ENCODE measurements around the gene PRAMEF14. TPM values are rescaled to one million over a fixed set of nuclear protein-coding genes. Genes with fewer than 3 reads are reported as not detected.
"Not testable (repeated sequence)": the region's sequence is repeated elsewhere in the genome, so short reads cannot be mapped to it uniquely, and the experiment has no call there.

The PRAMEF14 gene, protein sequence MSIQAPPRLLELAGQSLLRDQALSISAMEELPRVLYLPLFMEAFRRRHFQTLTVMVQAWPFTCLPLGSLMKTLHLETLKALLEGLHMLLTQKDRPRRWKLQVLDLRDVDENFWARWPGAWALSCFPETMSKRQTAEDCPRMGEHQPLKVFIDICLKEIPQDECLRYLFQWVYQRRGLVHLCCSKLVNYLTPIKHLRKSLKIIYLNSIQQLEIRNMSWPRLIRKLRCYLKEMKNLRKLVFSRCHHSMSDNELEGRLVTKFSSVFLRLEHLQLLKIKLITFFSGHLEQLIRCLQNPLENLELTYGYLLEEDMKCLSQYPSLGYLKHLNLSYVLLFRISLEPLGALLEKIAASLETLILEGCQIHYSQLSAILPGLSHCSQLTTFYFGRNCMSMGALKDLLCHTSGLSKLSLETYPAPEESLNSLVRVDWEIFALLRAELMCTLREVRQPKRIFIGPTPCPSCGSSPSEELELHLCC
- total RNA-seq (not detected), polyA plus RNA-seq (ENCODE audit: insufficient read depth, low read depth, low replicate concordance) (not detected)
- long read RNA-seq, donor 1, result 0 reads
- long read RNA-seq, donor 2, result 0 reads
- long read RNA-seq, donor 3, result 0 reads
- long read RNA-seq, donor 4, result 0 reads
- long read RNA-seq, donor 5, result 0 reads
- long read RNA-seq, donor 6, result 0 reads
- long read RNA-seq, donor 7, result 0 reads
- long read RNA-seq, donor 8, result 0 reads
- long read RNA-seq, donor 9, result 0 reads
- long read RNA-seq, donor 10, result 0 reads

DNA sequence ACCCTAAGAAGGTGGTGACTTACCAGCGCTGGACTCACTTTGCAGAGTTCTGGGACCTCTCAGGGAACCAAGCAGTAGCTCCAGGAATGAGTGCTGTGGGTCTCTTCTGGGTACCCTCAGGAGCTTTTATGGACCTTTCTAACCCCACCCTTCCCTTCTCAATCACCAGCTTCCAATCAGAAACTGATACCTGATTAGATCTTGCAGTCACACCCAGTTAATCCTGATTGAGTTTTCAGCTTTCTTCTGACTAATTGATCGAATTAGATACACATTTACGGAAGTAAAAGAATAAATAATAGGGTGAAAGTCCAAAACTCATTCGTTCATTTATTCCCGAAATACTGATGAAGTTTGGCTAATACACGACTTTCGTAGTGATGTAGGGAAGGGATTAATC, at the start of gene PRAMEF14:
Gene PRAMEF14 (minus strand): TSS at position 101 of the 400 bp plus-strand sequence. CDS start 1,820 bp downstream, outside the sequence.
- H3K9me3 ChIP-seq (ENCODE audit: control insufficient read depth in 2 of 3, insufficient read depth in 1 of 3, low read length in 3 of 3); FAIRE-seq; H3K9ac ChIP-seq (ENCODE audit: low read length in 3 of 3); intact Hi-C loops (cut with DNase I); DNase-seq; H3K36me3 ChIP-seq (ENCODE audit: control insufficient read depth in 2 of 3, insufficient read depth in 3 of 3, low read length in 3 of 3); H3K4me3 ChIP-seq (ENCODE audit: low read length in 3 of 3); H3K27ac ChIP-seq (ENCODE audit: low read depth in 2 of 2, low read length in 2 of 2); H3K4me1 ChIP-seq (ENCODE audit: control insufficient read depth in 2 of 3, insufficient read depth in 2 of 3, low read depth in 1 of 3, low read length in 3 of 3); H3K27me3 ChIP-seq (ENCODE audit: control insufficient read depth, insufficient read depth, low read length): not testable (repeated sequence)

DNA sequence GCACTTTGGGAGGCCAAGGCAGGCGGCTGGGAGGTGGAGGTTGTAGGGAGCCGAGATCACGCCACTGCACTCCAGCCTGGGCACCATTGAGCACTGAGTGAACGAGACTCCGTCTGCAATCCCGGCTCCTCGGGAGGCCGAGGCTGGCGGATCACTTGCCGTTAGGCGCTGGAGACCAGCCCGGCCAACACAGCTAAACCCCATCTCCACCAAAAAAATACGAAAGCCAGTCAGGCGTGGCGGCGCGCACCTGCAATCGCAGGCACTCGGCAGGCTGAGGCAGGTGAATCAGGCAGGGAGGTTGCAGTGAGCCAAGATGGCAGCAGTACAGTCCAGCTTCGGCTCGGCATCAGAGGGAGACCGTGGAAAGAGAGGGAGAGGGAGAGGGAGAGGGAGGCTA, 48.4 kb upstream of the PRAMEF14 start:
- H3K4me3 ChIP-seq (ENCODE audit: low read length in 3 of 3); H3K4me1 ChIP-seq (ENCODE audit: control insufficient read depth in 2 of 3, insufficient read depth in 2 of 3, low read depth in 1 of 3, low read length in 3 of 3); DNase-seq; intact Hi-C loops (cut with DNase I); H3K9me3 ChIP-seq (ENCODE audit: control insufficient read depth in 2 of 3, insufficient read depth in 1 of 3, low read length in 3 of 3); H3K36me3 ChIP-seq (ENCODE audit: control insufficient read depth in 2 of 3, insufficient read depth in 3 of 3, low read length in 3 of 3); H3K9ac ChIP-seq (ENCODE audit: low read length in 3 of 3); FAIRE-seq; H3K27ac ChIP-seq (ENCODE audit: low read depth in 2 of 2, low read length in 2 of 2); H3K27me3 ChIP-seq (ENCODE audit: control insufficient read depth, insufficient read depth, low read length): not testable (repeated sequence)

DNA sequence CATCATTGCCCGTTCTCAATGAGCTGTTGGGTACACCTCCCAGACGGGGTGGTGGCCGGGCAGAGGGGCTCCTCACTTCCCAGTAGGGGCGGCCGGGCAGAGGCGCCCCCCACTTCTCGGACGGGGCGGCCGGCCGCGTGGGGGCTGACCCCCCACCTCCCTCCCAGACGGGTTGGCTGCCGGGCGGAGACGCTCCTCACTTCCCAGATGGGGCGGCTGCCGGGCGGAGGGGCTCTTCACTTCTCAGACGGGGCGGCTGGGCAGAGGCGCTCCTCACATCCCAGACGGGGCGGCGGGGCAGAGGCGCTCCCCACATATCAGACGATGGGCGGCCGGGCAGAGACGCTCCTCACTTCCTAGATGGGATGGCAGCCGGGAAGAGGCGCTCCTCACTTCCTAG, 47.8 kb upstream of the PRAMEF14 start:
- FAIRE-seq; H3K9ac ChIP-seq (ENCODE audit: low read length in 3 of 3); intact Hi-C loops (cut with DNase I): not testable (repeated sequence)

DNA sequence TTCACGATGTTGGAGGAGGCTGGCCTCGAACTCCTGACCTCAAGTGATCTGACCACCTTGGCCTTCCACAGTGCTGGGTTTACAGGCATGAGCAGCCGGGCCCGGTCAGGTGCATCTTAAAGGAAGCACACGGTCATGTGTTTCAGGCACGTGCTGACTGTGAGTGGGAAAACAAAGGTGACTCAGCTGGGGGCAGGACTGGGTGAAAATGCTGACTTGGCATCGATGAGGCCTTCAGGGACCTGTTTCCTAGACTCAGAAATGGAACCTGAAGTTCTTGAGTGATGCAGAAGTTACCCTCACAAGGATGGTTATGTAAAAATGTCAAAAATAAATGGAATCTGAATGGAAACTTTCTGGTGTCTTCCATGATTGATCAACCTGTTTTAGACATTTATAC, 46.1 kb upstream of the PRAMEF14 start:
- H3K4me1 ChIP-seq (ENCODE audit: control insufficient read depth in 2 of 3, insufficient read depth in 2 of 3, low read depth in 1 of 3, low read length in 3 of 3); H3K36me3 ChIP-seq (ENCODE audit: control insufficient read depth in 2 of 3, insufficient read depth in 3 of 3, low read length in 3 of 3); H3K9ac ChIP-seq (ENCODE audit: low read length in 3 of 3); H3K9me3 ChIP-seq (ENCODE audit: control insufficient read depth in 2 of 3, insufficient read depth in 1 of 3, low read length in 3 of 3); intact Hi-C loops (cut with DNase I); DNase-seq; H3K27me3 ChIP-seq (ENCODE audit: control insufficient read depth, insufficient read depth, low read length); H3K27ac ChIP-seq (ENCODE audit: low read depth in 2 of 2, low read length in 2 of 2); H3K4me3 ChIP-seq (ENCODE audit: low read length in 3 of 3); FAIRE-seq: not testable (repeated sequence)

More for the DNA sequence above, 47.8 kb upstream of the PRAMEF14 start:
- DNase-seq; H3K36me3 ChIP-seq (ENCODE audit: control insufficient read depth in 2 of 3, insufficient read depth in 3 of 3, low read length in 3 of 3); H3K27ac ChIP-seq (ENCODE audit: low read depth in 2 of 2, low read length in 2 of 2); H3K4me3 ChIP-seq (ENCODE audit: low read length in 3 of 3); H3K9me3 ChIP-seq (ENCODE audit: control insufficient read depth in 2 of 3, insufficient read depth in 1 of 3, low read length in 3 of 3); H3K27me3 ChIP-seq (ENCODE audit: control insufficient read depth, insufficient read depth, low read length); H3K4me1 ChIP-seq (ENCODE audit: control insufficient read depth in 2 of 3, insufficient read depth in 2 of 3, low read depth in 1 of 3, low read length in 3 of 3): not testable (repeated sequence)

DNA sequence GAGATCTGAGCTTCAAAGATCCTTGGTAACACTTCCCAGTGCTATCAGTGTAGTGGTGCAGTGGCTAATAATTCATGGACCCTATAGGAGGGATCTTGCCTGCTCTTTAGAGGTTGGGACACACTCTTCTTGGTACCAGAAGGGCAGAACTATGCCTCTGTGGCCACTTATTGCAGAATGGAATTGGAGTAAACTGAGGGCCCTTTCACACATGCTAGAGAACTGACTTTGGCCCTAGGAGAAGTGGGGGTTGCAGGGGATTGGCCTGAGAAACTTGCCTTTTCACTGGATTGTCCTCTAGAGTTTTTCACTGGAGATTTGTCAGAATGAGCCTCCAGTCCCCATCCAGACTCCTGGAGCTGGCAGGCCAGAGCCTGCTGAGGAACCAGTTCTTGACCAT, 42.4 kb upstream of the PRAMEF14 start, which contains the start of gene PRAMEF17:
Gene PRAMEF17 (plus strand): TSS at position 301 of the 400 bp plus-strand sequence. CDS start 26 bp downstream, at position 327.
- H3K4me1 ChIP-seq (ENCODE audit: control insufficient read depth in 2 of 3, insufficient read depth in 2 of 3, low read depth in 1 of 3, low read length in 3 of 3); H3K4me3 ChIP-seq (ENCODE audit: low read length in 3 of 3); intact Hi-C loops (cut with DNase I); H3K36me3 ChIP-seq (ENCODE audit: control insufficient read depth in 2 of 3, insufficient read depth in 3 of 3, low read length in 3 of 3); H3K27ac ChIP-seq (ENCODE audit: low read depth in 2 of 2, low read length in 2 of 2); H3K9me3 ChIP-seq (ENCODE audit: control insufficient read depth in 2 of 3, insufficient read depth in 1 of 3, low read length in 3 of 3); H3K9ac ChIP-seq (ENCODE audit: low read length in 3 of 3); DNase-seq; FAIRE-seq; H3K27me3 ChIP-seq (ENCODE audit: control insufficient read depth, insufficient read depth, low read length): not testable (repeated sequence)

DNA sequence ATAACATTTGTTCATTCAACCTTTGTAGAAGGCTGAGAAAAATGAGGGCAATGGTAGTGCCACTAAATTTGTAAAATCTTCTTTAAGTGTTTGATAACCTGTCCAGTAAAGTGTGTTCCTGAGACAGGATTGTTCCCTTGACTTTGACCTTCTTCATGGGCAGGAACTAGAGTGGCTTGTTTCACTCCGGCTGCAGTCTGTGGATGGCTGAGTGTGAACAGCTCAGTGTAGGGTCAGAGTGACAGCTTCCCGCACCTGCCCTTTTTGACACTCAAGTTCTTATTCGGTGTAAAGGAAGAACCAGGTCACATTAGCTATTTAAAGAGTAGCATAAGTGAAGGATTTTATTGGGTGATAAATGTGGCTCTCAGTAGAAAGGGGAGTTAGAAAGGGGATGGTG, 33.4 kb upstream of the PRAMEF14 start:
- H3K27ac ChIP-seq (ENCODE audit: low read depth in 2 of 2, low read length in 2 of 2); H3K4me1 ChIP-seq (ENCODE audit: control insufficient read depth in 2 of 3, insufficient read depth in 2 of 3, low read depth in 1 of 3, low read length in 3 of 3); H3K9me3 ChIP-seq (ENCODE audit: control insufficient read depth in 2 of 3, insufficient read depth in 1 of 3, low read length in 3 of 3); H3K4me3 ChIP-seq (ENCODE audit: low read length in 3 of 3); FAIRE-seq; DNase-seq; H3K9ac ChIP-seq (ENCODE audit: low read length in 3 of 3); H3K36me3 ChIP-seq (ENCODE audit: control insufficient read depth in 2 of 3, insufficient read depth in 3 of 3, low read length in 3 of 3); intact Hi-C loops (cut with DNase I); H3K27me3 ChIP-seq (ENCODE audit: control insufficient read depth, insufficient read depth, low read length): not testable (repeated sequence)

DNA sequence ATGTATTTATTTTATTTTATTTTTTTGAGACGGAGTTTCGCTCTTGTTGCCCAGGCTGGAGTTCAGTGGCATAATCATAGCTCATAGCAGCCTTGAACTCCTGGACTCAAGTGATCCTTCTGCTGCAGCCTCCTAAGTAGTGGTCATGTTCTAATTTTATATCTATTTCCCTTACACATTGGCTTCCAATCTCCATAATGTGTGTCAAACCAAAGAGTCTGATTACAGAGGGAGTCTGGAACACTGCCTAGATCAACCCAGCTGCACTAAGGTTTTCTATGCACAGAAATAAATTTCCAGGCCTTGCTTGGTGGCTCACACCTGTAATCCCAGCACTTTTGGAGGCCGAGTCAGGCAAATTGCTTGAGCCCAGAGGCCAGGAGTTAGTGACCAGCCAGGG, 32.0 kb upstream of the PRAMEF14 start:
- H3K27me3 ChIP-seq (ENCODE audit: control insufficient read depth, insufficient read depth, low read length); H3K9ac ChIP-seq (ENCODE audit: low read length in 3 of 3); H3K9me3 ChIP-seq (ENCODE audit: control insufficient read depth in 2 of 3, insufficient read depth in 1 of 3, low read length in 3 of 3); FAIRE-seq; intact Hi-C loops (cut with DNase I); H3K36me3 ChIP-seq (ENCODE audit: control insufficient read depth in 2 of 3, insufficient read depth in 3 of 3, low read length in 3 of 3); H3K4me3 ChIP-seq (ENCODE audit: low read length in 3 of 3); H3K4me1 ChIP-seq (ENCODE audit: control insufficient read depth in 2 of 3, insufficient read depth in 2 of 3, low read depth in 1 of 3, low read length in 3 of 3); H3K27ac ChIP-seq (ENCODE audit: low read depth in 2 of 2, low read length in 2 of 2): not testable (repeated sequence)
- DNase-seq, result peak in 1 of 5 donors; percentile 4

DNA sequence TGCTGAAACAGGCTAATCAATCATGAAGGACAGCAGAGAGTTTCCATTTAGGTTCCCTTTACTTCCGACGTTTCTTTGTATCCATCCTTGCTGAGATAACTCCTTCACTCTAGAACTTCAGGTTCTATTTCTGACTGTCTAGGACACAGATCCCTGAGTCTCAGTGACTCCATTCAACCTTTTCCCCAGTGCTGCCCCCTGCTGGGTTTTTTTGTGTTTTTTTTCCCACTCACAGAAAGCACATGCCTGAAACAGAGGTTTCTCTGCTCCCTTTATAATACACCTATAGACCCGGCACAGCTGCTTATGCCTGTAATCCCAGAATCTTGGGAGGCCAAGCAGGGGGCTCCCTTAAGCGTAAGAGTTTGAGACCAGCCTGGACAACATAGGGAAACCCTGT, 21.6 kb upstream of the PRAMEF14 start:
- intact Hi-C loops (cut with DNase I); H3K9me3 ChIP-seq (ENCODE audit: control insufficient read depth in 2 of 3, insufficient read depth in 1 of 3, low read length in 3 of 3); H3K9ac ChIP-seq (ENCODE audit: low read length in 3 of 3); H3K4me3 ChIP-seq (ENCODE audit: low read length in 3 of 3); H3K27me3 ChIP-seq (ENCODE audit: control insufficient read depth, insufficient read depth, low read length); H3K4me1 ChIP-seq (ENCODE audit: control insufficient read depth in 2 of 3, insufficient read depth in 2 of 3, low read depth in 1 of 3, low read length in 3 of 3); FAIRE-seq; H3K27ac ChIP-seq (ENCODE audit: low read depth in 2 of 2, low read length in 2 of 2); H3K36me3 ChIP-seq (ENCODE audit: control insufficient read depth in 2 of 3, insufficient read depth in 3 of 3, low read length in 3 of 3): not testable (repeated sequence)
- peak in 2 of 5 donors; percentile 3 to 4 for DNase-seq

Measured in kidney (tissue), 19 donors.